Nephron (organoid): Measurements from ENCODE around the gene TEX2.

Experiments
- H3K27ac Mint-ChIP-seq, 3 experiments: 2 replicates each; pipeline ENCODE4 v1.8.0; 2020; ENCODE audit warnings: mixed read lengths in 3 of 3, mild to moderate bottlenecking in 2 of 3, moderate library complexity in 1 of 3
- H3K27me3 Mint-ChIP-seq: 2 replicates; pipeline ENCODE4 v1.8.0; 2021; ENCODE audit warnings: low read depth, mild to moderate bottlenecking, moderate library complexity, mixed read lengths
- H3K36me3 Mint-ChIP-seq: 2 replicates; pipeline ENCODE4 v1.8.0; 2020; ENCODE audit warnings: low read depth, mixed read lengths
- H3K4me1 Mint-ChIP-seq: 2 replicates; pipeline ENCODE4 v1.8.0; 2020; ENCODE audit warnings: mixed read lengths
- H3K4me3 Mint-ChIP-seq, 3 experiments: 2 replicates each; pipeline ENCODE4 v1.8.0; 2020; ENCODE audit warnings: mild to moderate bottlenecking in 3 of 3, mixed read lengths in 3 of 3, moderate library complexity in 2 of 3
- H3K9me3 Mint-ChIP-seq: 2 replicates; pipeline ENCODE4 v1.8.0; 2020; ENCODE audit warnings: mixed read lengths
- CTCF ChIP-seq, 3 experiments: fragments of 200-600 bp; sonication (generic); IDR thresholded peaks; one replicate each; pipeline ENCODE4 v1.5.0; 2021; ENCODE audit warnings: antibody characterized with exemption in 3 of 3; ENCODE audit not compliant: unreplicated experiment in 3 of 3

The TEX2 gene

GRCh38 chr17:64230791-64231408 lies 32.2 kb downstream of the TEX2 start:
- peak overlapping the region in 1 of 3 experiments; percentile 48 for H3K27ac Mint-ChIP-seq
- no peak overlapping the region for H3K4me3 Mint-ChIP-seq
- H3K4me1 Mint-ChIP-seq: peaks cover 40% of the 10 kb centered on the region
- no peak for TF ChIP-seq CTCF (IDR thresholded peaks at IDR 0.05; ENCODE audit: unreplicated experiment in 3 of 3)
- H3K36me3 Mint-ChIP-seq: no peaks in the 10 kb centered on the region
- no peaks in the 10 kb centered on the region for H3K9me3 Mint-ChIP-seq
- no peaks in the 10 kb centered on the region for H3K27me3 Mint-ChIP-seq

- Mint-ChIP-seq H3K4me1 (peaks cover 40% of the 10 kb centered on the region), H3K27me3 (no peaks in the 10 kb centered on the region)
These were observed 33.0 kb downstream of the TEX2 start for GRCh38 chr17:64229815-64230728.

GRCh38 chr17:64226132-64226531 lies 36.9 kb downstream of the TEX2 start:
- Mint-ChIP-seq H3K27ac (no peak overlapping the region), H3K27me3 (no peaks in the 10 kb centered on the region), H3K4me3 (no peak overlapping the region), H3K4me1 (peaks cover 35% of the 10 kb centered on the region), H3K9me3 (peaks cover under 1% of the 10 kb centered on the region), H3K36me3 (no peaks in the 10 kb centered on the region)
- TF ChIP-seq CTCF (IDR thresholded peaks at IDR 0.05; ENCODE audit: unreplicated experiment in 3 of 3): no peak

More at GRCh38 chr17:64229815-64230728, 33.0 kb downstream of the TEX2 start:
- Mint-ChIP-seq H3K4me3 (no peak overlapping the region), H3K9me3 (no peaks in the 10 kb centered on the region), H3K27ac (peak overlapping the region in 1 of 3 experiments; percentile 48), H3K36me3 (no peaks in the 10 kb centered on the region)
- no peak for TF ChIP-seq CTCF (IDR thresholded peaks at IDR 0.05; ENCODE audit: unreplicated experiment in 3 of 3)

GRCh38 chr17:64225410-64225809 lies 37.6 kb downstream of the TEX2 start:
- peak overlapping the region in 2 of 3 experiments; percentile 51 to 91 for H3K27ac Mint-ChIP-seq
- TF ChIP-seq CTCF (IDR thresholded peaks at IDR 0.05; ENCODE audit: unreplicated experiment in 3 of 3): no peak
- no peaks in the 10 kb centered on the region for H3K36me3 Mint-ChIP-seq
- H3K4me3 Mint-ChIP-seq: no peak overlapping the region
- H3K4me1 Mint-ChIP-seq: peaks cover 27% of the 10 kb centered on the region
- H3K9me3 Mint-ChIP-seq: peaks cover 4% of the 10 kb centered on the region
- no peaks in the 10 kb centered on the region for H3K27me3 Mint-ChIP-seq

- H3K27ac Mint-ChIP-seq: peak overlapping the region; percentile 6 to 91 (median 17)
- no peaks in the 10 kb centered on the region for H3K36me3 Mint-ChIP-seq
- TF ChIP-seq CTCF (IDR thresholded peaks at IDR 0.05; ENCODE audit: unreplicated experiment in 3 of 3): no peak
- H3K27me3 Mint-ChIP-seq: no peaks in the 10 kb centered on the region
- peak overlapping the region in 1 of 3 experiments; percentile 16 for H3K4me3 Mint-ChIP-seq
- H3K4me1 Mint-ChIP-seq: peaks cover 19% of the 10 kb centered on the region
- H3K9me3 Mint-ChIP-seq: peaks cover 10% of the 10 kb centered on the region
These were observed 39.0 kb downstream of the TEX2 start for GRCh38 chr17:64223931-64224629.
